ENCODE measurements around the gene GTF3C5.

GTF3C5 gene

DNA sequence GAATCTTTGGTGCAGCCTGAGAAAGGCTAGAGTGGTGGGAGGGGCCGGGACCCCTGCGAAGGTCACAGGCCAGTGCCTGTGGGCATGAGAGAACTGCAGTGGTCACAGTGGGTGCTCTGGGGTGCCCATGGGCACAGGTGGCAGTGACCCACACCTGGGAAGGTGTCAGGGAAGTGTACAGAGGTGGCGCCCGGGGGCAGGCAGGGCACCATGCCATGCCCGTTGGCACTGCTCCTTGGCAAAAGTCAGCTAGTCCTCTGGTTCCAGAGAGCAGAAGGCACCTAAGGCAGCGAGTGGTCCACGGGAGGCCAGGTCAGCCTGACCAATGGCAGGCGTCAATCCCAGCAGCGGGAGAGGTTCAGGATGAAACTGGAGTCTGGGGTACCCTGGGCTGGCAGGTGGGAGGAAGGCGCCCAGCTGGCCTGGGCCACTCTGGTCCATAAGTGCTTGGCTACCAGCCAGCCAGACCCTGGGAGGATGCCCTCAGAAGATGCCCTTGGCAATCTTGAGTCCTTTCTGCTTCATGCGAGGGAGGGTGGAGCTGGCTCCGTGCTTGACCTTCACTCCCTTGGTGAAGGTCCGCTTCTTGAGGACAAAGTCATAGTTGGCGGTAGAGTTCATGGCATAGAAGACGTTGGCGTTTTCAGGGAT is 67.4 kb downstream of the GTF3C5 start:
- DNase-seq, result no peak

DNA sequence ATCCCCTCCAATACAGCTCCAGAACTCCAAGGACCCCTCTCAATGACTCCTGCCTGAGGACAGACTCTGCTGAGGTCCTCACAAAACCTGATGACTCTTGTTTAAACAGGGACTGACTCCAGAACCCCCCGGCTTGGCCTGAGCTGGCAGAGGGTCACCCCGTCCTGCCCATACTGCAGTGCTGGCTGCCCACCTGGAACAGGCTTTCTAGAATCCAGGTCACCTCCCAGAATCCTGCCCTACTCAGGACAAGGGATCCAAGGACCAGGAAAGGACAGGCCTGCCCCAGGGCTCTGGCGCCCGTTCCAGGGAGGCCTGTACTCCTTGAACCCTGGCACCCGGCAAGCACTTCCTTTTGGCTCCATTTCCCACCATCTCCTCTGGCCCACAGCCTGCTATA is 68.1 kb downstream of the GTF3C5 start:
- no peak for DNase-seq

DNA sequence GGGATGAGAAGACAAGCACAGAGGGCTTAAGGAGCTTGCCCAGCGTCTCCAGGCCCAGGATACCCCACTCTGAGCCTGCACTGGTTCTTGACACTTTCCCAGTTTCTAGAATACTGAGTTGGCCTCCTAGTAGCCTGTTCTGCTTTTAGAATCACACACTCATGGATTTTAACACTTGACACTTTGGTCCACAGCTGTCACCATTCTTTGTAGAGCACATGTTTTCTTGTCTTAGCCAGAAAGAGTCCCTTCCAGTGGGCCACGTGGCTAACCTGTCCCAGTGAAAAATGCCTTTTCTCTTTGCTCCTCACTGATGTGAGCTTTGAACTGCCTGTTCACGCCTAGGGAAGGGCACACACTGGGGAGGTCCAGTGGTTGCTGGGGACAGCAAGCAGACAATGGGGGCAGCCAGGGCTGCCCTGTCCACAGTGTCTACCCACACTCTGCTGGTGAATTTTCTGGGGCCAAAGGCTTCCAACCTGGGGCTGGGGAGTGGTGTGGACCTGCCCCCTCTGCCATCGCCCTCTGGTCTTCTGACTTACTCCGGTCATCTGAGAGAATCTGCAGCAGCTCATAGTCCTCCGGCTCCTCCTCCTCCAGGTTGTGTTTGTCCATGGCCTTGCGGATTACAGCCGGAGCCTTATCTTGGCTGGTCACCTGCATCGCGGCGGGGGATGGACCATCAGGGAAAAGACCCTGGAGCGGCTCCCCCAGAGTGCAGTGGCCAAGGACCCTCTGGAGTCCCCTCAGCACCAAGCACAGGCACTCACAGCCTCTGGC is 69.1 kb downstream of the GTF3C5 start:
- no peak for DNase-seq

- DNase-seq, result no peak
These were observed 69.9 kb downstream of the GTF3C5 start for GRCh38 chr9:133100506-133101355.

DNA sequence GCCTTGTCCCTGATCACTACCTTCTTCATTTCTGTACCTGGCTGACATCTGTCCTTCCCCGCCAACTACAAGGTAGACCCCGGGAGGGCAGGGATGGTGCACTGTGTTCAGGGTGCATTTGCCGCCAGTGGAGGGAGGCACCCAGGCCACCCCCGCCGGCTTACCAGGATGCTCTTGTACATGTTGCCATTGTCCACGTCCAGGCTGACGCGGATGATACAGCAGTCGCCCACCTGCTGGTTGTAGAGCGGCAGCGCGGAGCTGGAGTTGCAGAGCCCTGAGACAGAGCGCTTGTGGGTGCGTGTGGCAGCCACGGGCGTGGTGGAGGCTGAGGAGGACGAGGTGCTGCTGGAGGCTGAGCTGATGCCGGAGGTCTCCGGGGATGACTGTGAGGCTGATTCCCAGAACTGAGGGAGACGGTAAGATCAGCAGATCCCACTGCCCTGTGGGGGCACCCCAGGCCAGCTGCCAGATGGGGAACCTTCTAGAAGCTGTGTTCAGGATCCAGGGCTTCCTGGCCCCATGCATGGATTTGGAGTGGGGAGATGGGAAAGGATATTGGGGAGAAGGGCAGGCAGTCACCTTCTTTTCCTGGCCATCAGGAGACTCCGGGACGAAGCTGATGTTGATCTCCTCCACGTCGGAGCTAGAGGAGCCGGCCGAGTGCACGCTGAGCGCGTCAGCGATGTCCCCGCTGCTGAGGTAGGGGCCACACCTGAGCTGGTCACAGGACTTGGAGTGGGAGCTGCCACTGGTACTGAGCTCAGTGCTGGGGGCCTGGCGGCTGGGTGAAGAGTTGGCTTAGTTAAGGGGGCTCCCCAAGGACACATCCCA is 70.8 kb downstream of the GTF3C5 start:
- DNase-seq, result no peak

- DNase-seq, result no peak
These were observed 71.6 kb downstream of the GTF3C5 start for GRCh38 chr9:133102190-133103021.

- DNase-seq, result peak; percentile 79
These were observed 72.6 kb downstream of the GTF3C5 start for GRCh38 chr9:133103183-133103986.

- DNase-seq, result no peak
These were observed 73.2 kb downstream of the GTF3C5 start for GRCh38 chr9:133103987-133104505.

DNA sequence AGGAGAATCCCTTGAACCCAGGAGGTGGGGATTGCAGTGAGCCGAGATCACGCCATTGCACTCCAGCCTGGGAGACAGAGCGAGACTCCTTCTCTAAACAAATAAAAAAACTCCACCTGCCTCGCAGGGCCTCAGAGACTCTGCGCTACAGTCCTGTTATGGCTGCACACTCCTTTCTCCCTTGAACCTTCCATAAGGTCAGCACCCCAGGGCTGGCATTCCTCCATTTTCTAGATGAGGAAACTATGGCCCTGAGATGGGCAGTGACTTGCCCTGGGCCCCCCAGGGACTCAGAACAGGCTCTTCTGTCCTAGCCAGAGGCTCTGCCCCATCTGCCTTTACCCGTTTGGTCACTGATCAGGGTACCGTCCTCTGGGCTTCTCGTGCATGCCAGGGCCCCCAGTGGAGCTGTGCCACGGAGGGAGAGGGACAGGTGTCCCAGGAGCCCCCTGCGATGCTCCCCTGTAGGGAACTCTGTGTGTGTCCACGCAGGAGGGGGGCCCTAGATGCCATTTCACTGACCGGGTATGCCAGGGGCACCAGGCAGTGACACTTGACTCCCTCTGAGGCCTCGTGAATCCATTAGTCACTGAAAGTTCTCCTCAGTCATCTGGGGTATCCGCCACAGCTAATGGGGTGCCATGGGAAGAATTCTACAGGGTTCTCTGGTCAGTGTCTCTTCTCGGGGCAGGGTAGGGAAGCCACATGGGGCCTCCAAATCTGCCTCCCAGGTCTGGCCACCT is 74.1 kb downstream of the GTF3C5 start:
- no peak for DNase-seq

DNA sequence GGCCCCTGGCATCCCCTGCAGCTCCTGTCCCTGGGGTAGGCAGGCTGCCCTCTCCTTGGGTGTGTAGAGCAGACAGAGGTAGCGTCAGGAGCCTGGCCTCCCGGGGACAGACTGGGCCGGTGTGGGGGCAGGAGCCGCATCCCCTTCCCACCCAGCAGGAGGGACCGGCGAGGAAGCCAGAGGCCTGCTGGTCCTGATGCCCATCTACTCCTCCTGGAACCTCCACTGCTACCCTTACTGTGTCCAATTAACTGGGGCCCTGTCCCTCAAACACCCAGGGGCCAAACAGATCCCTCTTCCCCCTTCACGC is 74.6 kb downstream of the GTF3C5 start:
- no peak for DNase-seq

- no peak for DNase-seq
These were observed 75.9 kb downstream of the GTF3C5 start for GRCh38 chr9:133106511-133107244.

GRCh38 chr9:133107245-133107722 is 76.5 kb downstream of the GTF3C5 start:
- no peak for DNase-seq

All from 8988T (cell line).